HepG2 (cell line): ENCODE results near the gene DAG1. TPM values are rescaled to one million over a fixed set of nuclear protein-coding genes. Genes with fewer than 3 reads are reported as not detected.
A peak's percentile ranks its signal among the peaks of the same experiment; 100 is the strongest.

ENCODE experiments used
- ARID2 ChIP-seq: sonication (generic); formaldehyde crosslinking; IDR thresholded peaks from 2 replicates; pipeline ENCODE4 v1.8.1; 2022; ENCODE audit warnings: mild to moderate bottlenecking, missing genetic modification reagents, borderline replicate concordance
- BATF2 ChIP-seq: sonication (generic); formaldehyde crosslinking; IDR thresholded peaks from 2 replicates; pipeline ENCODE4 v1.8.0; 2022; ENCODE audit warnings: mild to moderate bottlenecking, missing genetic modification reagents, moderate library complexity
- BORCS8-MEF2B ChIP-seq: sonication (generic); formaldehyde crosslinking; IDR thresholded peaks from 2 replicates; pipeline ENCODE4 v1.8.0; 2022; ENCODE audit warnings: mild to moderate bottlenecking, missing genetic modification reagents
- HOXA3 ChIP-seq: sonication (generic); formaldehyde crosslinking; IDR thresholded peaks from 2 replicates; pipeline ENCODE4 v1.5.0; 2020; ENCODE audit warnings: missing genetic modification reagents
- MAF1 ChIP-seq: sonication (generic); formaldehyde crosslinking; IDR thresholded peaks from 2 replicates; pipeline ENCODE4 v1.5.0; 2020; ENCODE audit warnings: missing genetic modification reagents, borderline replicate concordance
- MEF2D ChIP-seq: sonication (generic); formaldehyde crosslinking; IDR thresholded peaks from 2 replicates; pipeline ENCODE4 v1.5.1; 2020; ENCODE audit warnings: mild to moderate bottlenecking, missing genetic modification reagents
- MXD4 ChIP-seq: IDR thresholded peaks from 2 replicates; pipeline ENCODE4 v1.6.1; 2016; ENCODE audit warnings: mild to moderate bottlenecking, missing biosample characterization, missing genetic modification reagents
- MXI1 ChIP-seq: IDR thresholded peaks from 3 replicates; pipeline ENCODE4 v1.6.1; 2012; ENCODE audit warnings: low read depth, low read length, inconsistent platforms, borderline replicate concordance
- MZF1 ChIP-seq: sonication (generic); formaldehyde crosslinking; IDR thresholded peaks from 2 replicates; pipeline ENCODE4 v1.8.1; 2023; ENCODE audit warnings: mild to moderate bottlenecking, missing genetic modification reagents, borderline replicate concordance
- NCOA5 ChIP-seq: sonication (generic); formaldehyde crosslinking; IDR thresholded peaks from 2 replicates; pipeline ENCODE4 v1.4.0; 2020; ENCODE audit warnings: missing genetic modification reagents
- NR3C1 ChIP-seq: sonication (generic); formaldehyde crosslinking; IDR thresholded peaks from 2 replicates; pipeline ENCODE4 v1.4.0; 2020; ENCODE audit warnings: missing genetic modification reagents
- ZFP41 ChIP-seq: sonication (generic); formaldehyde crosslinking; IDR thresholded peaks from 2 replicates; pipeline ENCODE4 v1.4.0; 2020; ENCODE audit warnings: mild to moderate bottlenecking, missing genetic modification reagents, borderline replicate concordance
- ZNF329 ChIP-seq: sonication (generic); formaldehyde crosslinking; IDR thresholded peaks from 2 replicates; pipeline ENCODE4 v1.9.0; 2021; ENCODE audit warnings: low read depth, mild to moderate bottlenecking, missing genetic modification reagents
- ZNF382 ChIP-seq: sonication (generic); formaldehyde crosslinking; IDR thresholded peaks from 2 replicates; pipeline ENCODE4 v1.5.0; 2020; ENCODE audit warnings: missing genetic modification reagents, mild to moderate bottlenecking, borderline replicate concordance
- ZNF383 ChIP-seq: sonication (generic); formaldehyde crosslinking; IDR thresholded peaks from 2 replicates; pipeline ENCODE4 v1.4.0; 2020; ENCODE audit warnings: missing genetic modification reagents, mild to moderate bottlenecking, borderline replicate concordance
- ZNF547 ChIP-seq: sonication (generic); formaldehyde crosslinking; IDR thresholded peaks from 2 replicates; pipeline ENCODE4 v1.5.1; 2020; ENCODE audit warnings: mild to moderate bottlenecking, missing genetic modification reagents
- ZNF564 ChIP-seq: sonication (generic); formaldehyde crosslinking; IDR thresholded peaks from 2 replicates; pipeline ENCODE4 v1.8.1; 2023; ENCODE audit warnings: mild to moderate bottlenecking, missing genetic modification reagents
- ZNF747 ChIP-seq: sonication (generic); formaldehyde crosslinking; IDR thresholded peaks from 2 replicates; pipeline ENCODE4 v1.8.1; 2023; ENCODE audit warnings: missing genetic modification reagents, mild to moderate bottlenecking, borderline replicate concordance
- ZSCAN25 ChIP-seq: sonication (generic); formaldehyde crosslinking; IDR thresholded peaks from 2 replicates; pipeline ENCODE4 v1.8.0; 2022; ENCODE audit warnings: mild to moderate bottlenecking, missing genetic modification reagents
- polyA plus RNA-seq, 8 experiments: library from polyadenylated mRNA; depleted of rRNA in 3 of 8; stranded (reverse) in 7 of 8; unstranded in 1 of 8; fragments of >200 nt; fragmentation: Illumina TruSeq in 4 of 8; extraction: Trizol in 4 of 8; gene quantifications; 2 replicates each; pipeline versions ENCODE4 v1.2.1 to v1.2.3, GENCODE V29; 2011 to 2016; ENCODE audit warnings: low read depth in 4 of 8, missing spikeins in 1 of 8, mixed read lengths in 1 of 8; ENCODE audit not compliant: insufficient read depth in 1 of 8
- total RNA-seq, 5 experiments: library from RNA; depleted of rRNA; stranded (reverse); fragments of >200 nt; fragmentation: Illumina TruSeq; extraction: Trizol; gene quantifications; 2 replicates each; pipeline ENCODE4 v1.2.3, GENCODE V29; 2016; ENCODE audit warnings: low read depth in 1 of 5
- TF ChIP-seq, protein P1 (sequence below): sonication (generic); formaldehyde crosslinking; IDR thresholded peaks from 2 replicates; pipeline ENCODE4 v1.4.0; 2020; ENCODE audit warnings: missing genetic modification reagents; ENCODE audit errors: not compliant biosample characterization
- TF ChIP-seq, protein P2 (sequence below): sonication (generic); formaldehyde crosslinking; IDR thresholded peaks from 2 replicates; pipeline ENCODE4 v1.5.0; 2020; ENCODE audit warnings: mild to moderate bottlenecking, missing genetic modification reagents
- TF ChIP-seq, protein P3 (sequence below): IDR thresholded peaks from 2 replicates; pipeline ENCODE4 v1.6.1; 2018; ENCODE audit warnings: missing genetic modification reagents, mild to moderate bottlenecking, missing compliant biosample characterization

DAG1 gene
- total and polyA plus RNA-seq, 2 of the 13 experiments (the other 11 are each of a cell fraction or from before 2014, with no cell fraction given), result 47.3 to 50.4 TPM

DNA sequence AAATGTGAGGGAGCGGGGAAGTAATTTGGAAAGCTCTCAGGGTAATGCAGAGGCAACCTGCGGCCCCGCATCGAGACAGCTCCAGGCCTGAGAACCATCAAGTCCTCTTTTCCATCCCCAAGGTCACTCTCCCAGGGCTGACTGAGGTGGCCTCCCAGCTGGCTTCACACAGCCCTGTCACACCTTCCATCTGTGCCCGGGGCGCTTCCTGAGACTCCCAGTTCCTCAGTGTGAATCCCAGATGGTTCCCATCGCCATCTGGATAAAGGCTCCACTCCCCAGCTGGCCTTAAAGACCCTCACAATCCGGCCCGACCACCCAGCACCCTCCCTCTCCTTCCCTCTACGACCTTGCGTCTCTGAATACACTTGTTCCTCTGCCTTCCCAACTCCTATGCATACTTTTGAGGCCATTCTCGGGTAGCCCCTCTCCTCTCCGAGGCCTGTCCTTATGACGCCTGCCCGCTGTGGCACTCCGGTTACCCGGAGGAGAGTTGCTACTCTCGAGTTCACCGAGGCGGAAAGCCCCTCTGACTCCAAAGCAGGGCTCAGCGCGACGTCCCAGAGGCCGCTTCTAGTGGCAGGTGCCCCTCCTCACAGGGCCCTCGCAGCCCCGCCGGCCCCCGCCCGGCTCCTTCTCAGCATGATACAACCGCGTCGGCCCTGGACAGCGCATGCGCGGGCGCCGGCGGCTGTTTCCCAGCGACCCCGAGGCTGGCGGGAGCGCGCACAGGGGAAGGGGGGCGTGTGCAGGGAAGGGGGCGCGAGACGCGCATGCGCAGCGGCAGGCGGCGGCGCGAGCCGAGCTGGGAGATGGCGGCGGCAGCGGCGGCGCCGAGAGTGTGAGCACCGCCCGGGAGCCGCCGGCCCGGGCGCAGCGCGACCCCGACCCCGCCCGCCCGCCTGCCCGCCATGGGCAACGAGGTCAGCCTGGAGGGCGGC lies 83.9 kb downstream of the DAG1 start, which contains the start of gene BSN (continued):
- TF ChIP-seq, protein P1, sequence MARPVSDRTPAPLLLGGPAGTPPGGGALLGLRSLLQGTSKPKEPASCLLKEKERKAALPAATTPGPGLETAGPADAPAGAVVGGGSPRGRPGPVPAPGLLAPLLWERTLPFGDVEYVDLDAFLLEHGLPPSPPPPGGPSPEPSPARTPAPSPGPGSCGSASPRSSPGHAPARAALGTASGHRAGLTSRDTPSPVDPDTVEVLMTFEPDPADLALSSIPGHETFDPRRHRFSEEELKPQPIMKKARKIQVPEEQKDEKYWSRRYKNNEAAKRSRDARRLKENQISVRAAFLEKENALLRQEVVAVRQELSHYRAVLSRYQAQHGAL (CRISPR knock-in tag), result peak; percentile 95
- TF ChIP-seq NCOA5 (CRISPR knock-in tag) (no peak), BORCS8-MEF2B (CRISPR knock-in tag) (no peak), MAF1 (CRISPR knock-in tag) (no peak), BATF2 (CRISPR knock-in tag) (no peak), ZNF382 (CRISPR knock-in tag) (no peak), ZNF329 (CRISPR knock-in tag) (no peak; the same call in 1 of the 2 replicates), ARID2 (CRISPR knock-in tag) (no peak), MEF2D (CRISPR knock-in tag) (peak; percentile 50; the same call in 1 of the 2 replicates), ZFP41 (CRISPR knock-in tag) (0 out of 2 replicates have a peak, but pooled peaks have one; percentile 41), ZNF383 (no peak), ZSCAN25 (CRISPR knock-in tag) (no peak), MXD4 (peak; percentile 77), MXI1 (peak; percentile 54; the same call in 1 of the 3 replicates), ZNF564 (CRISPR knock-in tag) (0 out of 2 replicates have a peak, but pooled peaks have one; percentile 8), NR3C1 (no peak), HOXA3 (CRISPR knock-in tag) (0 out of 2 replicates have a peak, but pooled peaks have one; percentile 13), MZF1 (CRISPR knock-in tag) (no peak), ZNF747 (CRISPR knock-in tag) (no peak), ZNF547 (CRISPR knock-in tag) (no peak)
- TF ChIP-seq, protein P2, sequence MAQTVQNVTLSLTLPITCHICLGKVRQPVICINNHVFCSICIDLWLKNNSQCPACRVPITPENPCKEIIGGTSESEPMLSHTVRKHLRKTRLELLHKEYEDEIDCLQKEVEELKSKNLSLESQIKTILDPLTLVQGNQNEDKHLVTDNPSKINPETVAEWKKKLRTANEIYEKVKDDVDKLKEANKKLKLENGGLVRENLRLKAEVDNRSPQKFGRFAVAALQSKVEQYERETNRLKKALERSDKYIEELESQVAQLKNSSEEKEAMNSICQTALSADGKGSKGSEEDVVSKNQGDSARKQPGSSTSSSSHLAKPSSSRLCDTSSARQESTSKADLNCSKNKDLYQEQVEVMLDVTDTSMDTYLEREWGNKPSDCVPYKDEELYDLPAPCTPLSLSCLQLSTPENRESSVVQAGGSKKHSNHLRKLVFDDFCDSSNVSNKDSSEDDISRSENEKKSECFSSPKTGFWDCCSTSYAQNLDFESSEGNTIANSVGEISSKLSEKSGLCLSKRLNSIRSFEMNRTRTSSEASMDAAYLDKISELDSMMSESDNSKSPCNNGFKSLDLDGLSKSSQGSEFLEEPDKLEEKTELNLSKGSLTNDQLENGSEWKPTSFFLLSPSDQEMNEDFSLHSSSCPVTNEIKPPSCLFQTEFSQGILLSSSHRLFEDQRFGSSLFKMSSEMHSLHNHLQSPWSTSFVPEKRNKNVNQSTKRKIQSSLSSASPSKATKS (CRISPR knock-in tag), result no peak
- TF ChIP-seq, protein P3, sequence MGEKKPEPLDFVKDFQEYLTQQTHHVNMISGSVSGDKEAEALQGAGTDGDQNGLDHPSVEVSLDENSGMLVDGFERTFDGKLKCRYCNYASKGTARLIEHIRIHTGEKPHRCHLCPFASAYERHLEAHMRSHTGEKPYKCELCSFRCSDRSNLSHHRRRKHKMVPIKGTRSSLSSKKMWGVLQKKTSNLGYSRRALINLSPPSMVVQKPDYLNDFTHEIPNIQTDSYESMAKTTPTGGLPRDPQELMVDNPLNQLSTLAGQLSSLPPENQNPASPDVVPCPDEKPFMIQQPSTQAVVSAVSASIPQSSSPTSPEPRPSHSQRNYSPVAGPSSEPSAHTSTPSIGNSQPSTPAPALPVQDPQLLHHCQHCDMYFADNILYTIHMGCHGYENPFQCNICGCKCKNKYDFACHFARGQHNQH (CRISPR knock-in tag), result no peak
